Thymus (tissue), 11 donors: ENCODE results near the gene RACGAP1. TPM values are rescaled to one million over a fixed set of nuclear protein-coding genes. Genes with fewer than 3 reads are reported as not detected.

ENCODE experiments used
- DNase-seq, 9 donors: peaks; one replicate each; pipeline ENCODE4 v3.0.0-alpha.2; 2013; ENCODE audit warnings: low spot score in 9 of 9, low read depth in 6 of 9, missing footprints in 1 of 9
- H3K27ac ChIP-seq, 2 donors: one replicate each; pipeline ENCODE4 v1.5.1; 2013; ENCODE audit warnings: control low read depth in 1 of 2, low read depth in 1 of 2, low read length in 1 of 2, mild to moderate bottlenecking in 1 of 2, moderate library complexity in 1 of 2
- H3K27me3 ChIP-seq, 2 donors: one replicate each; pipeline ENCODE4 v1.5.1; 2013; ENCODE audit warnings: low read length in 1 of 2; ENCODE audit not compliant: control insufficient read depth in 2 of 2, insufficient read depth in 1 of 2
- H3K36me3 ChIP-seq, 2 donors: one replicate each; pipeline ENCODE4 v1.5.1; 2013; ENCODE audit warnings: low read length in 1 of 2, mild to moderate bottlenecking in 1 of 2, moderate library complexity in 1 of 2; ENCODE audit not compliant: control insufficient read depth in 2 of 2, insufficient read depth in 2 of 2
- H3K4me1 ChIP-seq, 2 donors: one replicate each; pipeline ENCODE4 v1.5.1; 2013; ENCODE audit warnings: low read length in 2 of 2; ENCODE audit not compliant: control insufficient read depth in 2 of 2, insufficient read depth in 2 of 2
- H3K4me3 ChIP-seq, 2 donors: one replicate each; pipeline ENCODE4 v1.5.1; 2013; ENCODE audit warnings: low read length in 2 of 2, control low read depth in 1 of 2, mild to moderate bottlenecking in 1 of 2
- H3K9me3 ChIP-seq, 2 donors: one replicate each; pipeline ENCODE4 v1.5.1; 2013; ENCODE audit warnings: low read length in 1 of 2, mild to moderate bottlenecking in 1 of 2; ENCODE audit not compliant: control insufficient read depth in 2 of 2, insufficient read depth in 1 of 2
- WGBS: extraction: QIAGEN DNeasy Blood & Tissue Kit; methylation state at CpG from one replicate; pipeline ENCODE4 v1.1.7; 2013; 5-methylcytosine and 5-hydroxymethylcytosine counted together
- polyA plus RNA-seq: library from polyadenylated mRNA; stranded (reverse); fragments of 200-250 nt; gene quantifications from one replicate; pipeline ENCODE4 v1.2.3, GENCODE V29; 2013
- total RNA-seq: library from RNA; stranded (reverse); fragments of 120-200 nt; gene quantifications from one replicate; pipeline ENCODE4 v1.2.4, GENCODE V29; 2013
- donor health status: healthy.

The RACGAP1 gene
- total and polyA plus RNA-seq, 2 donors = 9.2 to 50.1 TPM

DNA sequence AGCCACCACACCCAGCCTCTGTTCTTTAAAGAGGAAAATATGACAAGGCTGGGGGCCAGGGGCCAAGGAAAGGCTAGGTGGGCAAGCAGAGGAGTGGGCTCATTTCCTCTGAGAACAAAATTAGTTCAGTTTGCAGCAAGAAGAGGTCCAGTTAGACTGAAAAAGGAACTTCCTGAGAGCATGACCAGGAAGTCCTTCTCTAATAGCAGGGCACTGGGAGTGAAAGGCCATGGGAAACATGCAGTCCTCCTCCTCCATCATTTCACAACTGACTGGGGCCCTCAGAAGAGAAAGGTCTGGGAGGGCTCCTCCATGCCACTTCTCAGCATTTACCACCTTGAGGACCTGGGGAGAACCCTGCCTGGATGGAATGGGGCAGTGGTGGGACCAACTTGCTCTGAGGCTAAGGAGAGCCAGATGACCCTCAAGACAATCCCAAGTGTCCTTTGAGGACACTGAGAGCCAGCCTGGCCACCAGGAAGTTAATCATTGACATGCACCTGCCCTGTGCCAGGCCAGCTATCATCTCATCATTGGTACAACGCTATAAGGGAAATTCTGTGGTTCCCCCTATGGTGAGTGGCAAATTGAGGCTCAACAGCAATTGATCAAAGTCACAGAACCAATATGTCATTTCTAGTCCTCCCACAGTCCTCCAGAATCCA lies 72.8 kb downstream of the RACGAP1 start:
- DNase-seq = no peak
- H3K4me1 ChIP-seq = no peaks in the 10 kb centered on the region
- no peaks in the 10 kb centered on the region for H3K36me3 ChIP-seq
- 68% methylated on average over 1 of the region's 1 CpG for WGBS
- no peak overlapping the region for H3K27ac ChIP-seq
- no peaks in the 10 kb centered on the region for H3K9me3 ChIP-seq
- H3K27me3 ChIP-seq = peaks cover 35 to 89% of the 10 kb centered on the region in 2 donors
- no peak overlapping the region for H3K4me3 ChIP-seq

DNA sequence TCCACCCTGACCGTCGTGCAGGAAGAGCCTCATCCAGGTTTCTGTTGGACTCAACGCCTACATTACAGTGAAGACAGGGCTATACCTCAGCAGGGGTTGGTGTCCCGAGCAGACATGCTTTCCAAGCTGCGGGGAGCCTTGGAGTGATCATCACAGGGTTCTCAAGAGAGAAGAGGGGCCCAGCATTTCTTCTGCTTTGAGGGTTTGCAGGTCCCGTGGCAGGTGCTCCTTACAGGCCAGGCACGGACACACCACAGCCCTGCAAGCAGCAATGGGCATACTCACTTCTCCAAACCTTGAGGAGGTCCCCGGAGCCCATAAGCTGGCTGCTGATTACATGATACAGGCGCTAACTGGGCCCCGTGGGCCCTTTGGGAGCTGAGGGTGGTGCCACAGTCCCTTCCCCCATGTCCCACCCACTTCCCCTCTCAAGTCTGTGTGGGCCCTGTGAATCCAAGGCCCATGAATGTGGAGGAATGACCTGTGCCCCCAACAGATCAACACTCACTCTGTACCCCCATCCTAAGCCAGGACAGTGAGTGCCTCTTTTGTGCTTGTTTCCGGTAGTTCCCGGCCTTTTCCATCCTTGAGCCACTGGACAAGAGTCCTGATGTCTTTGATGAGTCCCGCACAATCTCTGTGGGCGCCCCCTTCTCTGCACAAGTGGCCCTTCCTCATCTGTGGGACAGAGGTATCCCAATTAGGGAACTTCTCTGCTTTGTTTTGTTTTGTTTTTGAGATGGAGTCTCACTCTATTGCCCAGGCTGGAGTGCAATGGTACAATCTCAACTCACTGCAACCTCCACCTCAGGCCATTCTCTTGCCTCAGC lies 73.7 kb downstream of the RACGAP1 start:
- DNase-seq = no peak

DNA sequence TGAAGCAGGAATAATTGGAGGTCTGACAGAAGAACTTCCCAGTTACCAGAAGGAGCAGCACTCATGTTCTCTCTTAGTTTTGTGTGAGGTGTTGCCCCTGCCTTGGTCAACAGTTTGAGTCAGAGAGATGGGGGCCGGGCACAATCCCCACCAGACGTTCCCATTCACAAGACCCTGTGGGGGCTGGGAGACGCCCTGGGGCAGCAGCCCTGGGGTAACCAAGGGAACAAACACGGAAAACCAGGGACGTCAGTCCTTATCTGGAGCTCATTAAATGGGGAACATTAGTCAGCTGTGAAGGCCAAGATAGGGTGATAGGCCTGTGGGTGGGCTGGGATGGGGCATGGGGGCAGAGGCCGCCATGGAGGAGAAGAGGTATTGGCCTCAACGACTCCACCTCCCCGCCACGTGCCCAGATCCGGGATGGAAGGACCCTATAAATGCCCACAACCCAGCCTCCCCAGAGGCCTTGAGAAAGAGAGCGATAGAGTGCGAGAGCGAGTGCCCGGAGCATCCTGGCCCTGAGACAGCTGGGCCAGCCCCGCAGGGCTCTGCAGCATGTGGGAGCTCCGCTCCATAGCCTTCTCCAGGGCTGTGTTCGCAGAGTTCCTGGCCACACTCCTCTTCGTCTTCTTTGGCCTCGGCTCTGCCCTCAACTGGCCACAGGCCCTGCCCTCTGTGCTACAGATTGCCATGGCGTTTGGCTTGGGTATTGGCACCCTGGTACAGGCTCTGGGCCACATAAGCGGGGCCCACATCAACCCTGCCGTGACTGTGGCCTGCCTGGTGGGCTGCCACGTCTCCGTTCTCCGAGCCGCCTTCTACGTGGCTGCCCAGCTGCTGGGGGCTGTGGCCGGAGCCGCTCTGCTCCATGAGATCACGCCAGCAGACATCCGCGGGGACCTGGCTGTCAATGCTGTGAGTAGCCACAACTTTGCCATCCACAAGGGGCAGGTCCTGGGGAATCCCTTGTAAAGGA lies 74.7 kb downstream of the RACGAP1 start, which contains the start of gene AQP2:
TSS of gene AQP2 (plus strand) at position 465 of the 979 bp plus-strand sequence. CDS start at position 559, 94 bp downstream.
- H3K9me3 ChIP-seq = no peaks in the 10 kb centered on the region
- H3K36me3 ChIP-seq = no peaks in the 10 kb centered on the region
- WGBS = 91% methylated on average over 32 of the region's 32 CpGs
- no peak within 1 kb of the TSS for H3K4me3 ChIP-seq
- H3K27me3 ChIP-seq = peaks cover 20 to 70% of the 10 kb centered on the region in 2 donors
- DNase-seq = no peak
- no peak within 1 kb of the TSS for H3K27ac ChIP-seq
- H3K4me1 ChIP-seq = peaks cover 0 to 1% of the 10 kb centered on the region in 2 donors

More for the DNA sequence above, 73.7 kb downstream of the RACGAP1 start:
- H3K4me1 ChIP-seq = no peaks in the 10 kb centered on the region
- 78% methylated on average over 14 of the region's 14 CpGs for WGBS
- no peak overlapping the region for H3K27ac ChIP-seq
- no peak overlapping the region for H3K4me3 ChIP-seq
- H3K27me3 ChIP-seq = peaks cover 30 to 81% of the 10 kb centered on the region in 2 donors
- H3K9me3 ChIP-seq = no peaks in the 10 kb centered on the region
- no peaks in the 10 kb centered on the region for H3K36me3 ChIP-seq

DNA sequence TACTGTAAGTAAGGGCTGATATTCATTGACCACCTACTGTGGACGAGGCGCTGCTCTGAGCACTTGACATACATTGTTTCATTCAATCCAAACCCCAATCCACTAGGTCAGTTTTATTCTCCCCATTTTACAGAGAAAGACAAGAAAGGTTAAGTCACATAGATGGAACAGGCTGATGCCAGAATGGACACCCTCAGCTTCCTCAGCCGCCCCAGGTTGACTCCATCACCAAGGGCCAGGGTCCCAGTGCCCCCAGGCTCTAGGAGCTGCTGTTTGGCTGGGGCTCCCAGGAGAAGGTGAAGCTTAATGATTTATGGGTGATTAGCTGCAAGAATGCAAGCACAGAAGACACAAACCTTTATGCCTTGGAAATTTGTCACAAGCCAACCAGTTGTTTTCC lies 75.4 kb downstream of the RACGAP1 start:
- no peak for DNase-seq
- WGBS = 94% methylated on average over 3 of the region's 3 CpGs

DNA sequence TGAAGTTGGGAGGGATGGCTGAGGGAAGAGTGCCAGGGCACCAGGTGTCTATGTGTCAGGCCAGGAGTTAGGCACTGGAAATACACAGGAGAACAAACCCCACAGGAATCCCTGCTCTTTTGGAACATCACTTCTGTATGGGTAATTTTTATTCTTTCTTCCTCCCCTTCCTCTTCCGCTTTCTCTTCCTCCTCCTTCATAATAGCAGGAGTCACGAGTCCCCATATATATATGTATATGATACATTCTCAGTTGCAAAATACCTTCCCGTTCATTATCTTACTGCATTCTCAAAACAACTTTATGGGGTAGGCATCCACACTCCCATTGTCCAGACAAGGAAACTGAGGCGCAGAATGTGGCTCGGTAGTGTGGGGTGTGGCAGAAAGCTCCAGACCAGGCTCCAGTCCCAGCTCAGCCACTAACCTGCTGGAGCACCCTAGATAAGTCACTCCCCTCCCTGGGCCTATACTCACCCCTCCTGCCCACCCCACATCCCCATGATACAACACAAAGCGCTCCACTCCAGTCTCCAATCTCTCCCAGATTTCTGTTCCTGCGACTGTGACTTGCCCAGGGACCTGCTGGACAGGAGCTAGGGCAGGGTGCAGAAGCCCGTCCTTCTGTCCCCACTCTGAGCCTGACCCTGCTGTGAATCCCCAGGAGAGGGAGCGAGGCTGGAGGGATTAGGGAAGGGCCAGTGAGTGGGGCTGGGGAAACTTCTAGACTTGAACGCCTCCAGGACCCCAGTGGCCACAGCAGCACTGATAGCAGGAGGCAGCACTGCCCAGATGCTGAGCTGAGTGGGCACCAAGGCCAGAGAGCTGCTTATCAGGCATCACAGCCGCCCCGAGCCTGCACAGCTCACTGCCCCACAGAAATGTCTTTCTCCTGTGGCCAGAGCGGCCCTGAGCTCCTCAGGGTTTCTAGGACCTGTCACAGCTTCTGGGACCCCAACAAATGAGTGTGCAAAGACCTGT lies 76.1 kb downstream of the RACGAP1 start:
- H3K4me1 ChIP-seq = peaks cover 2 to 9% of the 10 kb centered on the region in 2 donors
- no peak for DNase-seq
- no peak overlapping the region for H3K4me3 ChIP-seq
- H3K36me3 ChIP-seq = no peaks in the 10 kb centered on the region
- peaks cover 5 to 60% of the 10 kb centered on the region in 2 donors for H3K27me3 ChIP-seq
- WGBS = 92% methylated on average over 13 of the region's 13 CpGs
- H3K27ac ChIP-seq = no peak overlapping the region
- H3K9me3 ChIP-seq = no peaks in the 10 kb centered on the region

More for the DNA sequence above, 75.4 kb downstream of the RACGAP1 start:
- H3K36me3 ChIP-seq = no peaks in the 10 kb centered on the region
- peaks cover under 1 to 6% of the 10 kb centered on the region in 2 donors for H3K4me1 ChIP-seq
- no peak overlapping the region for H3K4me3 ChIP-seq
- no peak overlapping the region for H3K27ac ChIP-seq
- H3K9me3 ChIP-seq = no peaks in the 10 kb centered on the region
- peaks cover 13 to 65% of the 10 kb centered on the region in 2 donors for H3K27me3 ChIP-seq

DNA sequence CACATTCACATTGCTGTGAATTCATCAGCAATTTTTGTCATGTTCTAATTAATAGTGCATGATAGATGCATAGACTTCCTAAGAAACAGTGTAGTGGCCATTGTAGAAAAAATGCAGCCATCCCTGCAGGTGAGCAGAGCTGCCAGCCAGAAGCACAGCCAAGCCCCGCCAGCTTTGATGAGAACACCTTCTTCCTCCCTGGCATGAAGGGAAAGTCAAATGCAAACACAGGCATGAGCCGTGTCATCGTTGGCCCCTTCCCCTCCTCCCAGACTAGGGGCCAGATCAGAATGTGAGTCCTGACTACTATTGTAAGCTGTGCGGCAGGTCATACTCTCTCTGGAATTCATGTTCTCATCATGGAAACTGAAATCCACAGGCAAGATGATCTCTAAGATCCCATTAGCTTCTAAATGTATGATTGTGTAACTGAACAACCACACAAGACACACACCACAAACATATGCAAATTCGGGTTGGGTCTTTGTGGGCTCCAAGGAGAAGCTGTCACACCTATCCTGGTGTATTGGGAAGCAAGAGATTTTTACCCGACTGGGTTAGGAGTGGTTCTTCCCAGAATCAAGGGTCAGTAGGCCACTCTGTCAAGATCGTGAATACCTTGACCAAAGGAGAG lies 77.6 kb downstream of the RACGAP1 start:
- H3K36me3 ChIP-seq = no peaks in the 10 kb centered on the region
- 86% methylated on average over 7 of the region's 7 CpGs for WGBS
- H3K27ac ChIP-seq = no peak overlapping the region
- H3K4me1 ChIP-seq = peaks cover 2 to 9% of the 10 kb centered on the region in 2 donors
- H3K27me3 ChIP-seq = peaks cover 0 to 53% of the 10 kb centered on the region in 2 donors
- no peak for DNase-seq
- H3K9me3 ChIP-seq = no peaks in the 10 kb centered on the region
- no peak overlapping the region for H3K4me3 ChIP-seq

DNA sequence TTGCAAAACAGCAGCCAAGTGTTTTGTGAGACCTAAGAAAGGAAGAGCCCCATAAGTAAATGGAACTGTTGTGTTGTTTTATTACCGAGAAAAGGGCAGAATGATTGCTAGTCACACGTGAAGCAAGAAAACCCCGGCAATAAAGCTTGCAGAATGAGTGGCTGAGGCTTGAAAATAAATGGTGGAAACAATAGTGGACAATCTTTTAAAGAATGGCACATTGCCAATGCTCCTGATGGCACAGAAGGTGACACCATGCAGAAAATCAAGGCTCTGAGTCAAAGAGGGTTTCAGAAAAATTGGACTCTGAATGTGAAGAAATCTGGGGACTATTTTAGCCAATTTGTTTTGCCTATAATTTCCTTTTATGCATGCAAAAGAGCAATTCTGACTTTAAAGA lies 78.8 kb downstream of the RACGAP1 start:
- 87% methylated on average over 3 of the region's 3 CpGs for WGBS

More for the DNA sequence above, 78.8 kb downstream of the RACGAP1 start:
- Histone ChIP-seq H3K9me3 (no peaks in the 10 kb centered on the region), H3K36me3 (no peaks in the 10 kb centered on the region), H3K4me1 (peaks cover 2 to 9% of the 10 kb centered on the region in 2 donors), H3K27me3 (peaks cover 0 to 41% of the 10 kb centered on the region in 2 donors), H3K4me3 (no peak overlapping the region), H3K27ac (no peak overlapping the region)
- no peak for DNase-seq
